Transverse colon (tissue), 3 donors: Measurements from ENCODE around the gene LAP3.

Experiments used
- POLR2A ChIP-seq: fragments of 450-650 bp; IDR thresholded peaks from one replicate; pipeline ENCODE4 v1.6.1; 2016; ENCODE audit warnings: antibody characterized with exemption, mild to moderate bottlenecking, moderate library complexity
- TF ChIP-seq, protein P1 (sequence below), 5 experiments: fragments of 200-600 bp in 3 of 5; fragments of 450-650 bp in 2 of 5; sonication (generic) in 3 of 5; IDR thresholded peaks; 1 replicate in 2 of 5; 2 replicates in 3 of 5; pipeline ENCODE4 v1.5.1; 2016 to 2017; ENCODE audit warnings: antibody characterized with exemption in 5 of 5, inconsistent platforms in 3 of 5, mild to moderate bottlenecking in 2 of 5, moderate library complexity in 1 of 5

DNA sequence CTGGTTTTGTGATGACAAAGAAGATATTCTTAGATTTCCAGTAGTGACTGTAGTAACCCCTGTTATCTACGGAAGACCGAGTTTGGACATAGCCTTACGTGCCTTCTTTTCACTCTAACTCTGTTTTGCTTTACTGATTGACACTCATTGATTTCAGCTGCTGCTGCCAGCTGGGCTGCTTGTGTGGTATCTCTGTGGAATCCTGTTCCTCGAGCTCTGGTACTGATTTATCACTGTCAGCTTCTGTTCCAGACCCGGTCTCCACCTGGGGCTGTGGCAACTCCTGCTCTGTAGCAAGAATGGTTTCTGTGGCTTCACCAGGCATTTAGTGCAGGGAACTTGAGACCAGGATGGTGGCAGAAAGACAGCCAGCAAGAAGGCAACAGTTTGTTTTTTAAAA is 24.6 kb upstream of the LAP3 start:
- no peak for TF ChIP-seq POLR2A
- TF ChIP-seq, protein P1, sequence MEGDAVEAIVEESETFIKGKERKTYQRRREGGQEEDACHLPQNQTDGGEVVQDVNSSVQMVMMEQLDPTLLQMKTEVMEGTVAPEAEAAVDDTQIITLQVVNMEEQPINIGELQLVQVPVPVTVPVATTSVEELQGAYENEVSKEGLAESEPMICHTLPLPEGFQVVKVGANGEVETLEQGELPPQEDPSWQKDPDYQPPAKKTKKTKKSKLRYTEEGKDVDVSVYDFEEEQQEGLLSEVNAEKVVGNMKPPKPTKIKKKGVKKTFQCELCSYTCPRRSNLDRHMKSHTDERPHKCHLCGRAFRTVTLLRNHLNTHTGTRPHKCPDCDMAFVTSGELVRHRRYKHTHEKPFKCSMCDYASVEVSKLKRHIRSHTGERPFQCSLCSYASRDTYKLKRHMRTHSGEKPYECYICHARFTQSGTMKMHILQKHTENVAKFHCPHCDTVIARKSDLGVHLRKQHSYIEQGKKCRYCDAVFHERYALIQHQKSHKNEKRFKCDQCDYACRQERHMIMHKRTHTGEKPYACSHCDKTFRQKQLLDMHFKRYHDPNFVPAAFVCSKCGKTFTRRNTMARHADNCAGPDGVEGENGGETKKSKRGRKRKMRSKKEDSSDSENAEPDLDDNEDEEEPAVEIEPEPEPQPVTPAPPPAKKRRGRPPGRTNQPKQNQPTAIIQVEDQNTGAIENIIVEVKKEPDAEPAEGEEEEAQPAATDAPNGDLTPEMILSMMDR (IDR thresholded peaks at IDR 0.05), result no peak
